Fibroblast of skin of abdomen (primary cell): Measurements from ENCODE around the gene LIPH.
"Not testable (repeated sequence)": the region's sequence is repeated elsewhere in the genome, so short reads cannot be mapped to it uniquely, and the experiment has no call there.

Experiments used
- DNase-seq: peaks from one replicate; pipeline ENCODE4 v3.0.0-alpha.2; 2013

Gene LIPH

GRCh38 chr3:185484296-185484695, 68.1 kb downstream of the LIPH start:
- no peak for DNase-seq

GRCh38 chr3:185479373-185479945, 72.9 kb downstream of the LIPH start:
- no peak for DNase-seq

GRCh38 chr3:185477316-185477715, 75.1 kb downstream of the LIPH start:
- no peak for DNase-seq

- DNase-seq = not testable (repeated sequence)
These were observed 77.5 kb downstream of the LIPH start for GRCh38 chr3:185474922-185475321.

GRCh38 chr3:185473290-185473815, 79.0 kb downstream of the LIPH start:
- no peak for DNase-seq

GRCh38 chr3:185470323-185470722, 82.1 kb downstream of the LIPH start:
- DNase-seq = no peak

- DNase-seq = no peak
These were observed 82.8 kb downstream of the LIPH start for GRCh38 chr3:185469542-185469941.

- DNase-seq = not testable (repeated sequence)
These were observed 86.3 kb downstream of the LIPH start for GRCh38 chr3:185466123-185466522.

GRCh38 chr3:185465471-185465870, 86.9 kb downstream of the LIPH start:
- no peak for DNase-seq

- no peak for DNase-seq
These were observed 91.6 kb downstream of the LIPH start for GRCh38 chr3:185460719-185461350.

- no peak for DNase-seq
These were observed 92.1 kb downstream of the LIPH start for GRCh38 chr3:185460309-185460708.

GRCh38 chr3:185457376-185457775, 95.0 kb downstream of the LIPH start:
- no peak for DNase-seq
